Kidney tubule cell (primary cell): ENCODE measurements around the gene MAP6D1.

Experiments used
- DNase-seq: peaks from one replicate; pipeline ENCODE4 v3.0.0-alpha.2; 2018; ENCODE audit warnings: low spot score

Gene MAP6D1

GRCh38 chr3:183823963-183824362 lies 1.4 kb downstream of the MAP6D1 start:
- no peak for DNase-seq

- no peak for DNase-seq
These were observed 2.7 kb downstream of the MAP6D1 start for GRCh38 chr3:183822631-183823030.

GRCh38 chr3:183819831-183820230 lies 5.5 kb downstream of the MAP6D1 start:
- DNase-seq: no peak

- DNase-seq: no peak
These were observed 6.4 kb downstream of the MAP6D1 start for GRCh38 chr3:183818706-183819624.

GRCh38 chr3:183818041-183818620 lies 7.2 kb downstream of the MAP6D1 start:
- DNase-seq: no peak

GRCh38 chr3:183817639-183818038 lies 7.7 kb downstream of the MAP6D1 start:
- no peak for DNase-seq

- DNase-seq: no peak
These were observed 8.5 kb downstream of the MAP6D1 start for GRCh38 chr3:183816681-183817510.

GRCh38 chr3:183815951-183816475 lies 9.4 kb downstream of the MAP6D1 start:
- DNase-seq: no peak

GRCh38 chr3:183815563-183815940 lies 9.8 kb downstream of the MAP6D1 start:
- DNase-seq: no peak

- no peak for DNase-seq
These were observed 11.1 kb downstream of the MAP6D1 start for GRCh38 chr3:183814240-183814639.

GRCh38 chr3:183812761-183813445 lies 12.5 kb downstream of the MAP6D1 start:
- DNase-seq: no peak

- DNase-seq: no peak
These were observed 13.7 kb downstream of the MAP6D1 start for GRCh38 chr3:183811638-183812037.

GRCh38 chr3:183810643-183811594 lies 14.5 kb downstream of the MAP6D1 start:
- no peak for DNase-seq

- DNase-seq: no peak
These were observed 16.1 kb downstream of the MAP6D1 start for GRCh38 chr3:183809270-183809669.

- DNase-seq: no peak
These were observed 17.0 kb downstream of the MAP6D1 start for GRCh38 chr3:183808355-183808754.

GRCh38 chr3:183807881-183808280 lies 17.5 kb downstream of the MAP6D1 start:
- DNase-seq: no peak

- DNase-seq: no peak
These were observed 18.1 kb downstream of the MAP6D1 start for GRCh38 chr3:183807209-183807728.

- no peak for DNase-seq
These were observed 22.4 kb downstream of the MAP6D1 start for GRCh38 chr3:183802989-183803388.

GRCh38 chr3:183801601-183802000 lies 23.8 kb downstream of the MAP6D1 start:
- DNase-seq: no peak

GRCh38 chr3:183800243-183800863 lies 25.0 kb downstream of the MAP6D1 start:
- no peak for DNase-seq
